Measurements from ENCODE around the gene SLC3A2. TPM values are rescaled to one million over a fixed set of nuclear protein-coding genes. Genes with fewer than 3 reads are reported as not detected.
A peak's percentile ranks its signal among the peaks of the same experiment; 100 is the strongest.

The SLC3A2 gene
- total RNA-seq, 1 experiment from 2014 or later = 334 TPM

DNA sequence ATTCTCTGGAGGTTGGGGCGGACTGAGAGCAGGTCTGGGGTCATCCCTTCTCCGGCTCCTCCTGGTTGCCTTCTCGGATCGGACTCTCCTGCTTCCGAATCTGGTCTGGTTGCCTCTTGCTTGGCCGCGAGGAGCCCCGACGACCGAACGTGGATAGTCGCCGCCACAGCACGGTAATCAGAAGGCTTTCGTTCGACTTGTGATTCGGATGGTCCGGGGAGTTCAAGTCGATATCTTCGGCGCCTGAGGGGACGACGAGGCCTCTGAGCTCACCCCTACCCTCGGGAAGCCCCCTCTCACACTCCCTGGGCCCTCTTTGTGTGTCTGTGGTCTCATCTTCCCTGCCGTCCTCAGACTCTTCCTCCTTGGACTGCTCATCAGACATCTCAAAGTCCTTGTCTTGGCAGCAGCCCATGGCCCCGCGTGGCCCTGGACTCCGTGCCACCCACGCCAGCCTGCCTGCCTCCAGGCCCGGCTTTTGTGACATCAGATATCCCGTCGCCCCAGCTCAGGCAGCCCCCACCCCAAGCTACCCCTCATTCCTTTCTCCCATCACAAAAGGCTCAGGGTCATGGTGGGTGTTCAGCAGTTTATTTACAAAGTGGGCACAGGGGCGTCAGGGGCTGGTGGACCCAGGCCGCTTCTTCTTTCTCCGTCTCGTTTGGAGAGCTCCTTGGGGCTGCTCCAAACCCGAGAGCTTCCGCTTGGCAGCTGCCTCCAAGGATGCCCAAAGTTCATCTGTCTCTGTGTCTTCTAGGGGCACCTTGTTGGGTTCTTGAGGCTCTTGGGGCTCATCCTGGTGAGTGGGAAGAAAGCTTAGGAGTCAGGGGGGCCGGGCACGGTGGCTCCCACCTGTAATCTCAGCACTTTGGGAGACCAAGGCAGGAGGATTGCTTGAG is 48.1 kb upstream of the SLC3A2 start, which contains the start of gene TEX54:
TEX54 (minus strand) TSS at position 506 of the 899 bp plus-strand sequence.
- ChIA-PET CTCF (interaction anchor here (0.6 to 2.4 kb wide), 16 partner anchors 8 to 290 kb away, joined by 3 to 22 read pairs (median 4); partner anchors contain the start of genes HNRNPUL2, TAF6L and TMEM179B), POLR2A (interaction anchor here (0.5 to 2.4 kb wide), 24 partner anchors 9 to 316 kb away, joined by 3 to 35 read pairs (median 5); partner anchors contain the start of genes BSCL2, C11orf98, CSKMT and GNG3)
- Mint-ChIP-seq H3K27me3 (ENCODE audit: low read depth) (no peaks in the 10 kb centered on the region), H3K36me3 (peaks cover 36% of the 10 kb centered on the region), H3K4me1 (peaks cover 19% of the 10 kb centered on the region), H3K4me3 (peak within 1 kb of the TSS; percentile 100), H3K9me3 (no peaks in the 10 kb centered on the region), H3K27ac (peak within 1 kb of the TSS; percentile 100)
- TF ChIP-seq, protein P1, sequence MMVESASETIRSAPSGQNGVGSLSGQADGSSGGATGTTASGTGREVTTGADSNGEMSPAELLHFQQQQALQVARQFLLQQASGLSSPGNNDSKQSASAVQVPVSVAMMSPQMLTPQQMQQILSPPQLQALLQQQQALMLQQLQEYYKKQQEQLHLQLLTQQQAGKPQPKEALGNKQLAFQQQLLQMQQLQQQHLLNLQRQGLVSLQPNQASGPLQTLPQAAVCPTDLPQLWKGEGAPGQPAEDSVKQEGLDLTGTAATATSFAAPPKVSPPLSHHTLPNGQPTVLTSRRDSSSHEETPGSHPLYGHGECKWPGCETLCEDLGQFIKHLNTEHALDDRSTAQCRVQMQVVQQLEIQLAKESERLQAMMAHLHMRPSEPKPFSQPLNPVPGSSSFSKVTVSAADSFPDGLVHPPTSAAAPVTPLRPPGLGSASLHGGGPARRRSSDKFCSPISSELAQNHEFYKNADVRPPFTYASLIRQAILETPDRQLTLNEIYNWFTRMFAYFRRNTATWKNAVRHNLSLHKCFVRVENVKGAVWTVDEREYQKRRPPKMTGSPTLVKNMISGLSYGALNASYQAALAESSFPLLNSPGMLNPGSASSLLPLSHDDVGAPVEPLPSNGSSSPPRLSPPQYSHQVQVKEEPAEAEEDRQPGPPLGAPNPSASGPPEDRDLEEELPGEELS (CRISPR knock-in tag; IDR thresholded peaks at IDR 0.05) = peak; percentile 6; the same call in 1 of the 2 replicates
- no peak for TF ChIP-seq RELA (CRISPR knock-in tag; IDR thresholded peaks at IDR 0.05; ENCODE audit: borderline replicate concordance)
- DNase-seq (ENCODE audit: low spot score) (no peak), ATAC-seq (peak; percentile 1)

DNA sequence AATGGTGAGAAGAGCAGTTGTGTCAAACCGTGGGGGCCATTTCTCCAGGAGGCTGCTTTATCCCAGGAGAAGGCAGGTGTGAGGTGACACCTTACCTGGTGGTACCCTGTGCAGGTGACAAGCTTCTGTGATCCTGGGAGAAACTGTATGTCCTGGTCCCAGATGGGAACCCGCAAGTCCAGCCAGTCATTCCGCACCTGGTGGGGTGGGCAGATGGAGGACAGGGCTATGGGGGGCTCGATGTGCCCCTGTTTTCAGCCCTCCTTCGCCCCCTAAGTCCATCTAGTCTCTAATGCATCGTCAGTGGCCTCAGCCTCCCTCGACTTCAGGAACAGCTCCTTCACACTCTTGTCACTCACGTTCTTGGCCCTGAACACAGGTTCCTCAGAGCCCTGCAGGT is 45.4 kb upstream of the SLC3A2 start:
- Mint-ChIP-seq H3K4me3 (no peak overlapping the region), H3K27me3 (ENCODE audit: low read depth) (no peaks in the 10 kb centered on the region), H3K36me3 (peaks cover 41% of the 10 kb centered on the region), H3K9me3 (no peaks in the 10 kb centered on the region), H3K4me1 (peaks cover 22% of the 10 kb centered on the region), H3K27ac (no peak overlapping the region)
- ChIA-PET POLR2A (interaction anchor here (1.2 kb wide), 1 partner anchor 22 kb away, joined by 3 read pairs; no protein-coding TSS in a partner anchor), CTCF (no interaction called here)
- no peak for DNase-seq (ENCODE audit: low spot score)
- TF ChIP-seq ZNF317 (CRISPR knock-in tag; IDR thresholded peaks at IDR 0.05; ENCODE audit: borderline replicate concordance, low read depth) (no peak), SP1 (CRISPR knock-in tag; conservative IDR thresholded peaks at IDR 0.05) (no peak), ETV6 (CRISPR knock-in tag; IDR thresholded peaks at IDR 0.05) (no peak), MYBL2 (CRISPR knock-in tag; IDR thresholded peaks at IDR 0.05) (no peak), RORB (CRISPR knock-in tag; IDR thresholded peaks at IDR 0.05) (no peak), ZNF396 (CRISPR knock-in tag; IDR thresholded peaks at IDR 0.05; ENCODE audit: borderline replicate concordance) (no peak), KAT7 (CRISPR knock-in tag; IDR thresholded peaks at IDR 0.05; ENCODE audit: borderline replicate concordance) (no peak), ZBTB21 (CRISPR knock-in tag; IDR thresholded peaks at IDR 0.05; ENCODE audit: borderline replicate concordance) (no peak), ZNF416 (CRISPR knock-in tag; IDR thresholded peaks at IDR 0.05) (no peak), NFE2L1 (CRISPR knock-in tag; IDR thresholded peaks at IDR 0.05) (no peak), TEAD4 (CRISPR knock-in tag; IDR thresholded peaks at IDR 0.05) (no peak), CREB1 (CRISPR knock-in tag; IDR thresholded peaks at IDR 0.05) (no peak), TEAD1 (CRISPR knock-in tag; IDR thresholded peaks at IDR 0.05) (no peak), TCF7 (CRISPR knock-in tag; IDR thresholded peaks at IDR 0.05; ENCODE audit: low read depth) (no peak)
- TF ChIP-seq, protein P2, sequence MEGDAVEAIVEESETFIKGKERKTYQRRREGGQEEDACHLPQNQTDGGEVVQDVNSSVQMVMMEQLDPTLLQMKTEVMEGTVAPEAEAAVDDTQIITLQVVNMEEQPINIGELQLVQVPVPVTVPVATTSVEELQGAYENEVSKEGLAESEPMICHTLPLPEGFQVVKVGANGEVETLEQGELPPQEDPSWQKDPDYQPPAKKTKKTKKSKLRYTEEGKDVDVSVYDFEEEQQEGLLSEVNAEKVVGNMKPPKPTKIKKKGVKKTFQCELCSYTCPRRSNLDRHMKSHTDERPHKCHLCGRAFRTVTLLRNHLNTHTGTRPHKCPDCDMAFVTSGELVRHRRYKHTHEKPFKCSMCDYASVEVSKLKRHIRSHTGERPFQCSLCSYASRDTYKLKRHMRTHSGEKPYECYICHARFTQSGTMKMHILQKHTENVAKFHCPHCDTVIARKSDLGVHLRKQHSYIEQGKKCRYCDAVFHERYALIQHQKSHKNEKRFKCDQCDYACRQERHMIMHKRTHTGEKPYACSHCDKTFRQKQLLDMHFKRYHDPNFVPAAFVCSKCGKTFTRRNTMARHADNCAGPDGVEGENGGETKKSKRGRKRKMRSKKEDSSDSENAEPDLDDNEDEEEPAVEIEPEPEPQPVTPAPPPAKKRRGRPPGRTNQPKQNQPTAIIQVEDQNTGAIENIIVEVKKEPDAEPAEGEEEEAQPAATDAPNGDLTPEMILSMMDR (IDR thresholded peaks at IDR 0.05) = no peak
- TF ChIP-seq, protein P3, sequence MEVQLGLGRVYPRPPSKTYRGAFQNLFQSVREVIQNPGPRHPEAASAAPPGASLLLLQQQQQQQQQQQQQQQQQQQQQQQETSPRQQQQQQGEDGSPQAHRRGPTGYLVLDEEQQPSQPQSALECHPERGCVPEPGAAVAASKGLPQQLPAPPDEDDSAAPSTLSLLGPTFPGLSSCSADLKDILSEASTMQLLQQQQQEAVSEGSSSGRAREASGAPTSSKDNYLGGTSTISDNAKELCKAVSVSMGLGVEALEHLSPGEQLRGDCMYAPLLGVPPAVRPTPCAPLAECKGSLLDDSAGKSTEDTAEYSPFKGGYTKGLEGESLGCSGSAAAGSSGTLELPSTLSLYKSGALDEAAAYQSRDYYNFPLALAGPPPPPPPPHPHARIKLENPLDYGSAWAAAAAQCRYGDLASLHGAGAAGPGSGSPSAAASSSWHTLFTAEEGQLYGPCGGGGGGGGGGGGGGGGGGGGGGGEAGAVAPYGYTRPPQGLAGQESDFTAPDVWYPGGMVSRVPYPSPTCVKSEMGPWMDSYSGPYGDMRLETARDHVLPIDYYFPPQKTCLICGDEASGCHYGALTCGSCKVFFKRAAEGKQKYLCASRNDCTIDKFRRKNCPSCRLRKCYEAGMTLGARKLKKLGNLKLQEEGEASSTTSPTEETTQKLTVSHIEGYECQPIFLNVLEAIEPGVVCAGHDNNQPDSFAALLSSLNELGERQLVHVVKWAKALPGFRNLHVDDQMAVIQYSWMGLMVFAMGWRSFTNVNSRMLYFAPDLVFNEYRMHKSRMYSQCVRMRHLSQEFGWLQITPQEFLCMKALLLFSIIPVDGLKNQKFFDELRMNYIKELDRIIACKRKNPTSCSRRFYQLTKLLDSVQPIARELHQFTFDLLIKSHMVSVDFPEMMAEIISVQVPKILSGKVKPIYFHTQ (CRISPR knock-in tag; IDR thresholded peaks at IDR 0.05) = no peak
- TF ChIP-seq, protein P4, sequence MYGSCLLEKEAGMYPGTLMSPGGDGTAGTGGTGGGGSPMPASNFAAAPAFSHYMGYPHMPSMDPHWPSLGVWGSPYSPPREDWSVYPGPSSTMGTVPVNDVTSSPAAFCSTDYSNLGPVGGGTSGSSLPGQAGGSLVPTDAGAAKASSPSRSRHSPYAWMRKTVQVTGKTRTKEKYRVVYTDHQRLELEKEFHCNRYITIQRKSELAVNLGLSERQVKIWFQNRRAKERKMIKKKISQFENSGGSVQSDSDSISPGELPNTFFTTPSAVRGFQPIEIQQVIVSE (CRISPR knock-in tag; IDR thresholded peaks at IDR 0.05; ENCODE audit: borderline replicate concordance) = no peak
- TF ChIP-seq, protein P5, sequence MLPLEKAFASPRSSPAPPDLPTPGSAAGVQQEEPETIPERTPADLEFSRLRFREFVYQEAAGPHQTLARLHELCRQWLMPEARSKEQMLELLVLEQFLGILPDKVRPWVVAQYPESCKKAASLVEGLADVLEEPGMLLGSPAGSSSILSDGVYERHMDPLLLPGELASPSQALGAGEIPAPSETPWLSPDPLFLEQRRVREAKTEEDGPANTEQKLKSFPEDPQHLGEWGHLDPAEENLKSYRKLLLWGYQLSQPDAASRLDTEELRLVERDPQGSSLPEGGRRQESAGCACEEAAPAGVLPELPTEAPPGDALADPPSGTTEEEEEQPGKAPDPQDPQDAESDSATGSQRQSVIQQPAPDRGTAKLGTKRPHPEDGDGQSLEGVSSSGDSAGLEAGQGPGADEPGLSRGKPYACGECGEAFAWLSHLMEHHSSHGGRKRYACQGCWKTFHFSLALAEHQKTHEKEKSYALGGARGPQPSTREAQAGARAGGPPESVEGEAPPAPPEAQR (CRISPR knock-in tag; IDR thresholded peaks at IDR 0.05) = no peak
- ATAC-seq = no peak
